GM23248 (cell line): ENCODE measurements around the gene FAM89B.

ENCODE experiments used
- EZH2 ChIP-seq: fragments of 200-600 bp; sonication (generic); IDR thresholded peaks from 2 replicates; pipeline ENCODE4 v1.6.1; 2018; ENCODE audit warnings: antibody characterized with exemption, mild to moderate bottlenecking; ENCODE audit not compliant: insufficient read depth, poor library complexity, severe bottlenecking
- EZH2phosphoT487 ChIP-seq: fragments of 200-600 bp; sonication (generic); IDR thresholded peaks from 2 replicates; pipeline ENCODE4 v1.6.1; 2018; ENCODE audit warnings: antibody characterized with exemption, moderate library complexity, mild to moderate bottlenecking, low read depth; ENCODE audit not compliant: insufficient read depth

GRCh38 chr11:65586247-65586630, 13.9 kb downstream of the FAM89B start:
- no peak for TF ChIP-seq EZH2
- TF ChIP-seq EZH2phosphoT487, result no peak
